ENCODE results near the gene DENND6B. TPM values are rescaled to one million over a fixed set of nuclear protein-coding genes. Genes with fewer than 3 reads are reported as not detected.
A peak's percentile ranks its signal among the peaks of the same experiment; 100 is the strongest.

DENND6B gene
- total RNA-seq, 8 experiments from 2014 or later: 1.7 to 15.3 (median 10.6) TPM

DNA sequence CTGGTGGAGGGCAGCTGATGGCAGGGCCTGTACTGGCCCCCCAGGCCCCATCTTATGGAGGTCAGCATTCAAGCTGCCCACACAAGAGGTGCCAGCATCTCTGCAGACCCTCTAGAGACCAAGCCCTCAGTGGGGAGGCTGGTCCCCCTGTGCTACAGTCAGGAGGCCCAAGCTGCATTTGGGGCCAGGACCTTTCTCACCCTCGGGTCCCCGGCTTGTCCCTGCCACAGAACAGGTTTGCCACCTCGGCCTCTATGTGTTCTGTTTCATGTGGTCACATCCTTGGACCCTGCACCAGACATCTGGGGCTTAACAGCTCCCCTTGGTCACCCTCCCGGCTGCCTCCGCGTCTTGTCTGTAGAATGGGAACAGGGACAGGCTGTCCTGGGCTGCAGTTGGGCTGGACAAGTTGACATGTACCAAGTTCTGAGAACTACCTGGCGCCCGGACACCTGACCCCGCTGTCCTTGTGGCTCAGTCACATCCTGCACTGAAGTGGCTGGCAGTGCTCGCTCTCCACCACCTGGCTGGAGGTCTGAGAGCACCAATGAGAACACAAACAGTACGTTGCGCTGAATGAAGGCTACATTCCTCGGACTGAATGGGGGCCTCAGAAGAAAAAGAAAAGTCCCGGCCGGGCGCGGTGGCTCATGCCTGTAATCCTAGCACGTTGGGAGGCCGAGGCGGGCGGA, 16.6 kb downstream of the DENND6B start:
- peaks cover 37 to 41% of the 10 kb centered on the region in 2 donors for H3K4me1 ChIP-seq (replicated peaks in 1 of 2)
- ATAC-seq (replicated peaks in 6 of 8): no peak
- 90 to 91% methylated on average over 6 to 11 of the region's 21 CpGs; no CpG with 5 or more reads in 8 of the 10 experiments for WGBS, 10 experiments
- in situ Hi-C loops (cut with MboI; ENCODE audit: low pct_unique_long_range_greater_than_20kb in 2 of 9, low sequenced_read_pairs in 9 of 9, unreplicated experiment in 9 of 9): no loop called here
- H3K4me3 ChIP-seq: no peak overlapping the region
- peak overlapping the region in 1 of 2 donors; percentile 84 for H3K27ac ChIP-seq

DNA sequence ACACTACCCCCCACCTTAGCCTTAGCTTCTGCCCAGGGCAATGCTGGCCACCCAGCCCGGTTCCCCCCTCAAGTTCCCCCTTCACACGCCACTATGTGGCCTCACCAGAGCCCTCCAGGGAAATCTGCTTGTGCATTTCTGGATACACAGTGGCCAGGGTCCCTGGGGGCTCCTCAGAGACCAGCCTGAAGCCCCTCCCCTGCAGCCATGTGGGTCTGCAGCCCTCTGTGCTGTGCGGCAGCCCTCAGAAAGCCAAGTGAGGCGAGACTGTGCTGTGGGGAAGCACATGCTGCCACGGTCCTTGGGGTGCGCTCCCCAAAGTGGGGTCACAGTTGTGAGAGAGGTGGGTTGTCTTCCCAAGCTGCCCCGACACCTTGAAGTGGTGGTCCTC, 17.2 kb downstream of the DENND6B start:
- 67 to 100% (median 100%) methylated on average over 1 to 3 of the region's 7 CpGs; no CpG with 5 or more reads in 7 of the 10 experiments for WGBS, 10 experiments
- in situ Hi-C loops (cut with MboI; ENCODE audit: low pct_unique_long_range_greater_than_20kb in 2 of 9, low sequenced_read_pairs in 9 of 9, unreplicated experiment in 9 of 9): no loop called here

DNA sequence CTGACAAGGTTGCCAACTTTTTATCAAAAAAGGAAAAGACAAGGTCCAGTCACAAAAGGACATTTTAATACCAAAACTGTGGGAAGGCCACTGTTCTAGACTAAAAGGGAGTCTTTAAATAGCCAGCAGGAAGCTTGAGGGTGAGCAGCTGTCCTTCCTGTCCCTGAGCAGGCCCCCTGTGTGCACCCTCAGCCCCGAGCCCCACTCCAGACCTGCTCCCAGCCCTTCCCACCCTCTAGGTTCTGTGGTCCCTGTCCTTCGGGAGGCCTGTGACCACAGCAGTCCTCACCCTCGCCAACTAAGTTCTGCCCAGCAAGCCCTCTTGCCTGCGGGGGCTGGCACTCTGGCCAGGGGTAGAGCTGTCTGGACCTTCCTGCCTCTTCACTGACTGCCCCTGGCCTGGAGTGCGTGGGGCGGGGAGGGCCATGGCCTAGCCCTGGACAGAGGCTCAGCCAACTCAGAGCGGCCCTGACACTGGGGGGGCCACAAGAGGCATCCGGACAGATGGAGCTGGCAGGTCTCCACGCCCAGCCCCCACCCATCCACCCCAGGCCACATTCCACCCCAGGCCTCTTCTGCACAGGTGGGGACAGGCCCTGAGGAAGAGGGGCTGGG, 17.7 kb downstream of the DENND6B start:
- in situ Hi-C loops (cut with MboI; ENCODE audit: low pct_unique_long_range_greater_than_20kb in 2 of 9, low sequenced_read_pairs in 9 of 9, unreplicated experiment in 9 of 9): no loop called here
- peak in 5 of 8 experiments; percentile 0 to 60 (median 45) for ATAC-seq (replicated peaks in 6 of 8)
- peak overlapping the region in 1 of 5 donors; percentile 3 for H3K4me3 ChIP-seq
- 30% methylated on average over 2 of the region's 9 CpGs; no CpG with 5 or more reads in 9 of the 10 experiments for WGBS, 10 experiments
- peak overlapping the region; percentile 24 to 84 for H3K27ac ChIP-seq
- H3K4me1 ChIP-seq (replicated peaks in 1 of 2): peaks cover 39 to 40% of the 10 kb centered on the region in 2 donors

More for the DNA sequence above, 17.2 kb downstream of the DENND6B start:
- peaks cover 40 to 42% of the 10 kb centered on the region in 2 donors for H3K4me1 ChIP-seq (replicated peaks in 1 of 2)
- ATAC-seq (replicated peaks in 6 of 8): peak in 5 of 8 experiments; percentile 0 to 75 (median 69)
- peak overlapping the region in 1 of 5 donors; percentile 3 for H3K4me3 ChIP-seq
- peak overlapping the region; percentile 24 to 84 for H3K27ac ChIP-seq

DNA sequence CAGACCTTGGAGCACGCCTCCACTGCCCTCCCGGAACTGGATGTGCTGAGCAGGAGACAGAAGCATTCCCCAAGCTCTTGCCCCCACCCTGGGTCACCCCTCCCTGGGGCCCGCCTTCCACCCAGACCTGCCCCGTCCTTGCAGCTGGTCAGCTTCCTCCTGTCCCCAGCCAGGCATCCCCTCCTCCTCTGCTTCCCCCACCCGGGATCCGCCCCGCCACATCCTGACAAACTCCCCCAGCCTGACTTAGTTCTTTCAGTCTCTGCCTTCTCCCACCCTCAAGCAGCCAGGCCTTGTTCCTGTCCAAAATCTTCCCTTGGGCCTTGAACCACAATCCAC, 18.2 kb downstream of the DENND6B start:
- Histone ChIP-seq H3K27ac (peak overlapping the region; percentile 24 to 84), H3K4me3 (no peak overlapping the region), H3K4me1 (replicated peaks in 1 of 2) (peaks cover 44% of the 10 kb centered on the region in 2 donors)
- in situ Hi-C loops (cut with MboI; ENCODE audit: low pct_unique_long_range_greater_than_20kb in 2 of 9, low sequenced_read_pairs in 9 of 9, unreplicated experiment in 9 of 9): no loop called here
- no CpG with 5 or more reads among the region's 7 CpGs for WGBS, 10 experiments
- ATAC-seq (replicated peaks in 6 of 8): peak in 5 of 8 experiments; percentile 5 to 24 (median 18)

DNA sequence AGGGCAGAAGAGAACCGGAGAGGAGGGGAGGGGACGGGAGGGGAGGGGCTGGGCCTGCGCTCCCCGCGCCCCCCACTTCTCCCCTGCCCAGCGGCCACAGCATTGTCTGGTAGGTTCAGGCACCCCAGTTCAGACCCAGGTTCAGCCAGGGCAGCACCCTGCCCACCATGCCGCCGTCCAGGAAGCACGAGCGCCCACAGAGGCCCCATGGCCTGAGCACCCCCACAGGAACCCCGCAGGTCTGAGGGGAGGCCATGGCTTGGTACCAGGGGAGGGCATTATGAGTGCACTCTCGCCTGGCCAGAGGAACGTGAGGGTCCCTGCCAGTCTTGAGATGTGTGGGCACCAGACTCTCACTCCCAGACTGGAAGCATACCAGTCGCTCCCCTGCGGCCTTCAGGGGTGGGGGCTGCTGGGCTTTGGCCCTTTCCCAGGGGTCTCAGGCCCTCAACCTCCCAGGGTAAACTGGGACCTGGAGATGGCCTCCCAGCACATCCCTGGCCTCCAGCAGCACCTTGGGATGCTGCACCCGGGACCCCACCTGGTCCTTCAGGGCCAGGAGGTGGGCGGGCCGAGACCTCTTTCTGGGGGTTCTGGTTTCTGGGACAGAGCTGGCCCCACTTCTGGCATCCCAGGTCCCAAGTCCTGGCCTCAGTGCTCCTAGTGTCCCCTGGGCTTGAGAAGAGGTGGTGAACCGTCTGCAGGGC, 18.8 kb downstream of the DENND6B start:
- Histone ChIP-seq H3K4me1 (replicated peaks in 1 of 2) (peaks cover 49% of the 10 kb centered on the region in 2 donors), H3K27ac (peak overlapping the region; percentile 24 to 84), H3K4me3 (peak overlapping the region in 1 of 5 donors; percentile 11)
- in situ Hi-C loops (cut with MboI; ENCODE audit: low pct_unique_long_range_greater_than_20kb in 2 of 9, low sequenced_read_pairs in 9 of 9, unreplicated experiment in 9 of 9): no loop called here
- 80 to 100% methylated on average over 1 to 2 of the region's 19 CpGs; no CpG with 5 or more reads in 8 of the 10 experiments for WGBS, 10 experiments
- ATAC-seq (replicated peaks in 6 of 8): peak in 4 of 8 experiments; percentile 0 to 3 (median 2)

DNA sequence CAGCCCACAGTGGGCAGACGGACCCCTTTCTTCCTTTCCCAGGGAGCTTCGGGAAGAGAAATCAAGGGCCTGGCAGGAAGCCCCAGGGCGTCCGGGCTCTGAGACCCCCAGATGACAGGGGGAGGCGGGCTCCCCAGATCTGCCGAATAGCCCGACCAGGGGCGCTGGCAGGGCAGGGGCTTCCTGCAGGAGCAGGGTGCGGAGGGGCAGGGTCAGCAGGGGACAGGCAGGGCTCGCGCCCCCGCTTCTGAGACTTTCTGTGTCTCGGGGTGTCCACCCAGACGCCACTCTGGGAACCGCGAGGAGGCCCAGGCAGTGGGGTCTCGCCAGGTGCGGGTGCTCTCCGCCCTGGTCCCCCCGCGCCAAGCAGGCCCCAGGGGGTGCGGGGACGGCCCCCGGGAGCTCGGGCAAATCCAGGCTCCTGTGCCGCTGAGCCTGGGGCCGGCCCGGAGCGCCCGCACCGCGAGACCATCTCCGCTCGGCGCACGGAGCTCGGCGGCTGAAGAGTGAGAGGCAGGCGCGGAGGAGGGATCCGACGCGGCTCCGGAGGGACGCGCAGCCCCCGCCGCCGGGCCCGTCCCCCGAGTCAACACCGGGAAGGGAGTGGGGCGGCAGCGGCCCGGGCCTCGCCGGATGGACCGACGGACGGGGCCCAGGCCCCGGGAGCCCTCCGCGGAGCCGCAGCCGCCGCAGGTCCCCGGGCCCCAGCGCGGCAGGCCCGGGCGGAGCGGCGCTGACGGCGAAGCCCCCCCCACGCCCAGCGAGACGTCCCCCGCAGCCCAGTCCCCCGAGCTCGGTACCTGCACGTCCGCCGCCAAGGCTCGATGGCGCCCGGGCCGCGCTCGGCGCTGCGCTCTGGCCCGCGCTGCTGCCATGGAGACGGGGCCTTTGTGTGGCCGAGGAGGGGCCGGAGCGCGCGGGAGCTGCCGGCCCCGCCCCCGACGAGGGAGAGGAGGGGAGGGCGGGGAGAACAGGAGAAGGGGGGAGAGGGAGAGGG, 19.8 kb downstream of the DENND6B start, which contains the start of gene PLXNB2:
Gene PLXNB2 (minus strand): TSS at position 894 of the 997 bp plus-strand sequence. CDS start 17,062 bp downstream, outside the sequence.
- 3% methylated on average over 7 to 8 of the region's 105 CpGs; no CpG with 5 or more reads in 8 of the 10 experiments for WGBS, 10 experiments
- peak within 1 kb of the TSS; percentile 89 to 90 for H3K27ac ChIP-seq

DNA sequence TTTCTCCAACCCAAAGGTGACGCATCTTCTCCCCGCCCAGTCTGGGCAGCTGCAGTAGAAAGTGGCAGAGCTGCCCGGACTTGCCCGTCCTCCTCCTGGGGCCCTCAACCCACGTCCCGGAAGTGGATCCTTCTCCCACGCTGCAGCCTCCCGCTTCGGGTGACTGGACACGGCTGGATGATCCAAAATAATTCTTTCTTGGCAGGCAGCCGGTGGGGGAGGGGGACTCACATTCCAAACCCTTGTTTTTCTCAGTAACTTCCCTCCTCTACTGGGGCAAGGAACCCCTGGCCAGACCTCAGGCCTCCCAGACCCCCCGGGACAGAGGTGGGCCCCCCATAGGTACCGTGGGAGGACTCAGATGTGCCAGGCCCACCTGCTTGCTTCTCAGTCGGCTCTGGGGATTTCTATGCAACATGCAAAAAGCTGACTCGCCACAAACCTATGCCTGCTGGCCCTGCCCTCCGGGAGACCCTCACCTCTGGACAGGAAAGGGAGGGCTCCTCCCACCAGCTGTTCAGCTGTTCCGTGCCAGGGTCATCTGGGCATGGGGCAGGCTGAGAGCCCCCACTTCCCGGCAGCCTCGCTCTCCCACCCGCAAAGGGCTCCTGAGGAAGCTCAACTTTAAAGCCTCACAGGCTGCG, 20.8 kb downstream of the DENND6B start:
- in situ Hi-C loops (cut with MboI; ENCODE audit: low pct_unique_long_range_greater_than_20kb in 2 of 9, low sequenced_read_pairs in 9 of 9, unreplicated experiment in 9 of 9): no loop called here
- 0 to 7% (median 0%) methylated on average over 1 to 4 of the region's 21 CpGs; no CpG with 5 or more reads in 5 of the 10 experiments for WGBS, 10 experiments
- peak overlapping the region; percentile 89 to 90 for H3K27ac ChIP-seq
- peaks cover 66 to 67% of the 10 kb centered on the region in 2 donors for H3K4me1 ChIP-seq (replicated peaks in 1 of 2)
- peak overlapping the region; percentile 54 to 88 (median 80) for H3K4me3 ChIP-seq
- peak; percentile 7 to 54 (median 21) for ATAC-seq (replicated peaks in 6 of 8)

More for the DNA sequence above, 19.8 kb downstream of the DENND6B start, which contains the start of gene PLXNB2:
- in situ Hi-C loops (cut with MboI; ENCODE audit: low pct_unique_long_range_greater_than_20kb in 2 of 9, low sequenced_read_pairs in 9 of 9, unreplicated experiment in 9 of 9): no loop called here
- peak; percentile 13 to 71 (median 52) for ATAC-seq (replicated peaks in 6 of 8)
- peaks cover 56 to 57% of the 10 kb centered on the region in 2 donors for H3K4me1 ChIP-seq (replicated peaks in 1 of 2)
- peak within 1 kb of the TSS; percentile 54 to 88 (median 80) for H3K4me3 ChIP-seq

DNA sequence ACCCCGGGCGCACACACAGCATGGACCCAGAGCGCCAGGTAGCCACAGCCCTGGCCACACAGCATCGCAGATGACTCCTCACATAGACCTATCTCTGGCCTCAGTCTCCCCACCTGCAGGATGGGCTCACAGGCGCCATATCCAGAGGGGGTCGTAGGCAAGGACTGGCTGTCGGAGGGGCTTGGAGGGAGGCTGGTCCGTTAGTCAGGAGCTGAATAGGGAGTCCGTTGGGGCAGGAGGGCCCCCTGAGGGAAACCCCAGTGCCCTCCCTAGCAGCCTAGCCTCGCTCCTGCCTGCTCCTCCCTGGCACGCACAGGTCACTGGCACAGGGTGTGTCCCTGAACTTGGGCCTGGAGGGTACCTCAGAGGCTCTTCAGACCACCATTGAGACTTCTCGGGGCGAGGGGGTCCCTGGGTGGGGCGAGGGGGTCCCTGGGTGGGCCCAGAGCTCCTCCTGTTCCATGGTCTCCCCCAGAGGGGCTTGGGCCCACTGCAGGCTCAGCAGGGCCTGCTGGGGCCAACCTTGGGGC, 21.4 kb downstream of the DENND6B start:
- in situ Hi-C loops (cut with MboI; ENCODE audit: low pct_unique_long_range_greater_than_20kb in 2 of 9, low sequenced_read_pairs in 9 of 9, unreplicated experiment in 9 of 9): no loop called here
- 68 to 95% methylated on average over 3 of the region's 14 CpGs; no CpG with 5 or more reads in 8 of the 10 experiments for WGBS, 10 experiments
- H3K4me3 ChIP-seq: peak overlapping the region; percentile 54 to 88 (median 80)
- H3K4me1 ChIP-seq (replicated peaks in 1 of 2): peaks cover 72% of the 10 kb centered on the region in 2 donors
- peak in 2 of 8 experiments; percentile 1 to 2 for ATAC-seq (replicated peaks in 6 of 8)
- H3K27ac ChIP-seq: peak overlapping the region; percentile 89 to 90

DNA sequence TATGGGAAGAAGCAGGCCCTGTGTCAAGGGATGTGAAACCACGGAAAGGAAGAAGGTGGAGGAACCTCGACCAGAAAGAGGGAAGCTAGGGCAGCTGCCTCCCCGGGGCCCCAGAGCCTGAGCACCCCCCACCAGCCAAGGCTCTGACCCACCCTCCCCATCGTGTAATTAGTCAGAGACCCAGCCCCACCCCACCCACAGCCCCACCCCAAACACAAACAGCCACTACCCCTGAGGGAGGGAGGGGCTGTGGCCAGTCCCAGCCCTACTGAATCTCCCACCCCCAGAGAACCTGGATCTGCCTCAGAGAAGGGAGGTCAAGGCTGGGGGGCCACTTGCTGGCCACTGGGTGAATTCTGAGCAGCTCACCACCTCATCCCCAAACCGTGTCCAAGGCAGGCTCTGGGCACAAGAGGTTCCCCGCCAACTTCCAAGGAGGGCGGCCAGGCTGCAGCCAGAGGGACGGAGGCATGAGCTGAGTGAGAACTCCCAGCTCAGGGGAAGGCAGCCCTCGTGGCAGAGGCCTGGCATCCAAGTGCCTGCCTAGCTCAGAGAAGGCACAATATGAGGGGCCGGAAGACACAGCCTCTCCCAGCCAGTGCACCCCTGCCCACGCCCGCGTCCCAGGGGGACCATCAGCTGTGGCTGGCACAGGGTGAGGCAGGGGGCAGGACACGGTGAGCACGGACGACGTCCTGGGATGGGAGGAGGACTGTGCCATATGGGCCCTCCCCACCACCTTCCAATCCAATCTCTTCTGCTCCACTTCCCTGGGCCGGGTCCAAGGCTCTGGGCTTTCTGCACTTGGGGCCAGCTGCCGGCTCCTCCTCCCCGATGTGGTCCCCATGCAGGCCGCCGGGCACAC, 22.1 kb downstream of the DENND6B start:
- H3K27ac ChIP-seq: no peak overlapping the region
- peaks cover 76 to 77% of the 10 kb centered on the region in 2 donors for H3K4me1 ChIP-seq (replicated peaks in 1 of 2)
- 23 to 90% (median 90%) methylated on average over 2 to 15 of the region's 22 CpGs; no CpG with 5 or more reads in 7 of the 10 experiments for WGBS, 10 experiments
- H3K4me3 ChIP-seq: peak overlapping the region in 2 of 5 donors; percentile 74 to 82
- in situ Hi-C loops (cut with MboI; ENCODE audit: low pct_unique_long_range_greater_than_20kb in 2 of 9, low sequenced_read_pairs in 9 of 9, unreplicated experiment in 9 of 9): no loop called here
- peak in 3 of 8 experiments; percentile 0 to 3 (median 3) for ATAC-seq (replicated peaks in 6 of 8)

DNA sequence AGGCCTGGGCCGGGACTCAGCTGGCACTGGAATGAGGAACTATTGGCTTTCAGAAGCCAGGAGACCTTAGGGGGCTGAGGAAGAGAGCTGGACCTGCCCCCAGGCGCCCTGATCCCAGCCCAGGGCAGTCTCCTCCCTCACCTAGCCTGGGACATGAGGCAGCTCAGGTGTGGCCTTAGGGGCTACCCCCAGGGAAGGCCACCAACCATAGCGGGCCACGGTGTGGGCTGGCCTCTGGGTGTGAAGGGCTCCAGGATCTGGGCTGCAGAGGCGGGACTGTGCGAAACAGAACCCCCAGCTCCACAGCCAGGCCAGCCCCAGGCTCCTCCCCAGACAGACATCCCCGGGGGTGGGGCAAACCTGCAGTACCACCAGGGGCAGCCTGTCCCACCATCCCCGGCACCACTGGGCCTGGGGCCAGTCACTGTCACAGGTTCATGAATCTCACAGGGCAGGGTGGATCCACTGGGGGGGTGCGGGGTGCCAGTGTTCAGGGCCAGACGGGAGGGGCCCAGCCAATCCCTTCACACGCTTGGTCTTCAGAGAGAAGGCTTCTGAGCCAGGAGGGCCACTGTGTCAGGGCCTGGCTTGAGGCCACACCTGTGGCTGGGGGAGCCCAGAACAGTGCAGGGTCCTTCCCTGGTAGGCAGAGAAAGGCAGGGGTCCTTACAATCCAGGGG, 22.8 kb downstream of the DENND6B start:
- WGBS, 10 experiments: 0 to 40% methylated on average over 1 of the region's 11 CpGs; no CpG with 5 or more reads in 8 of the 10 experiments
- in situ Hi-C loops (cut with MboI; ENCODE audit: low pct_unique_long_range_greater_than_20kb in 2 of 9, low sequenced_read_pairs in 9 of 9, unreplicated experiment in 9 of 9): no loop called here
- Histone ChIP-seq H3K4me1 (replicated peaks in 1 of 2) (peaks cover 76 to 77% of the 10 kb centered on the region in 2 donors), H3K27ac (no peak overlapping the region), H3K4me3 (no peak overlapping the region)
- peak in 2 of 8 experiments; percentile 1 to 10 for ATAC-seq (replicated peaks in 6 of 8)
